GM19324 (cell line): ENCODE measurements around the gene DRGX.

ENCODE experiments used
- ATAC-seq: cut with Tn5 transposase; IDR thresholded peaks from one replicate; pipeline ENCODE4 v1.9.1; 2021; ENCODE audit warnings: mild to moderate bottlenecking, moderate library complexity; ENCODE audit not compliant: unreplicated experiment, low FRiP score

The DRGX gene

GRCh38 chr10:49323896-49324270 is 72.0 kb downstream of the DRGX start:
- ATAC-seq = no peak

DNA sequence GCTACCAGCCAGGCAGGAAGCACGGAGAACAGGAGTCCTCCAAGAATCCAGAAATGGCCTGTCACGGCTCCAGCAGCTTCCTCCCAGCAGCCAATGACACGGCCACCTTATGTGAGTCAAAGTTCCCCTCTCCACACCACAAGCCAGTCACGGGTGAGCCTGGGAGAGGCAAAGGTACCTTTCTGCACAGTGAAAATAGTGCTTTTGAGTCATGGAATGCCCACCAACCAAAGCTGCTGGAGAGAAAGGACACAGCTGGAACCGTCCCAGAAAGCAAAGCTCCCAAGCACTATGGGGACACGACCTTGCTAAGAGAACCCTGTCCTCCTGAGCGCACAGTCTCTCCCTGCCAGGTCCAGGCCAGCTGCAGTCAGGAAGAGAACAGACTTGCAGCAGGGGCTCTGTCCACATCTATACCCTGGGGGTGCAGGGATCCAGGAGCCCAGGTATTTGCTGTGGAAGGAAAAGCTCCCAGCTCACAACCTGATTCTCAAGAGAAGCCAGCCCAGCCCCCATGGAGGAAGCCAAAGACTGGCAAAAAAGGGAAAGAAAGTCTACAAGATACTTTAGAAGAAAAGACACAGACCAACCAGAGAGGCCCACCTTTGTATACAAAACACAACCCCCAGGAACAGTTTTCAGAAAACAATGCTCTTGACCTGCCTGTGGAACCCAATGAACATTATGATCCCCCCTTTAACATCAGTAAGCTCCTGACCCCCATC is 72.6 kb downstream of the DRGX start:
- no peak for ATAC-seq

DNA sequence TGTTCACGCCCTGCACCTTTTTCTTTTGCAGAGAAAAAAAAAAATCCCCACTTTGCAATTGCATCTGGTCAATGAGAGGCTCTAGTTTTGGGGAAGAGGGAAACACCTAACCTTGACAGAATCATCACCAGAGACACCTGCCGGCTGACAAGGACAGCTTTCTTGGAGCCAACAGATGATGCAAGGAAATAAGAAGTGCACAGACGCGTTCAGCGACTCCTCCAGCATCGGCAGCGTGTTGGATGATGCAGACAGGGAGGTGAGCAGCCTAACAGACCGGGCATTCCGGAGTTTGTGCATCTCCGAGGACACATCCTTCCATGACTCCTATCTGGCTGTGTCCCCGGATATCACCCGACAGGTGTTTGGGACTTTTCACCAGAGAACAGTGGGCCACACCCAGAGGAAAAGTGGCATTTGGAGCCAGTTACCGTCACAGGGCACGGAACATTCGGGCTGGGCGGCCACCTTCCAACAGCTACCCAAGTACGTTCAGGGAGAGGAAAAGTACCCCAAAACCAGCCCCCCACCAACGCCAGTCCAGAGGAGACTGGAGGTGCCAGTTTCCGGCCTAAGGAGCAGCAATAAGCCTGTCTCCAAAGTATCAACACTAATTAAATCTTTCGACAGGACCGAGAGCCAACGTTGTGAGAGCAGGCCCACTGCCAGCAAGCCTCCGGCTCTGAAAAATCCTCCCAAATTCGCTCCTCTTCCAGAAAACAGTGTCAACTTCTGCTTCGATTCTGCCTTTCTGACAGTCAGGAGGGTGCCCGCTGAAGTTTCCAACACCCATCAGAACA is 73.3 kb downstream of the DRGX start:
- ATAC-seq = no peak

- ATAC-seq = no peak
These were observed 74.9 kb downstream of the DRGX start for GRCh38 chr10:49321021-49321420.

DNA sequence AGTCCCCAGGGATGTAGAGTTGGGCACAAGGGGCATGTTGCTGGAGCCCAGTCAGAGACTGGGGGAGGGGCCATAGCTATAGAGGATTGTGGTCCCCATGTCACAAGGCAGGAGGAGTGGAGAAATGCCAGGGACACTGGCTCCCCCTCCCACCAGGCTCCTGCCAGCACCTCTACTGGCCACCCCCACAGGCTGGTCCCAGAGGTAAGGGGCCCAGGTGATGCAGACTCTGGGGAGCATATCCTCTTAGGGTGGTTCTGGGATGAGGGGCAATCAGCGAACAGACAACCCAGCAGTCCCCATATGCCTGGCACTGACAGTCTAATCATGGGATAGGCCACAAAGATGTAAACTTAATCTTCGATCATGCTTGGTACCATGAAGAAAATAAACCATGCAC is 75.7 kb downstream of the DRGX start:
- ATAC-seq = no peak

GRCh38 chr10:49319206-49319605 is 76.7 kb downstream of the DRGX start:
- no peak for ATAC-seq

DNA sequence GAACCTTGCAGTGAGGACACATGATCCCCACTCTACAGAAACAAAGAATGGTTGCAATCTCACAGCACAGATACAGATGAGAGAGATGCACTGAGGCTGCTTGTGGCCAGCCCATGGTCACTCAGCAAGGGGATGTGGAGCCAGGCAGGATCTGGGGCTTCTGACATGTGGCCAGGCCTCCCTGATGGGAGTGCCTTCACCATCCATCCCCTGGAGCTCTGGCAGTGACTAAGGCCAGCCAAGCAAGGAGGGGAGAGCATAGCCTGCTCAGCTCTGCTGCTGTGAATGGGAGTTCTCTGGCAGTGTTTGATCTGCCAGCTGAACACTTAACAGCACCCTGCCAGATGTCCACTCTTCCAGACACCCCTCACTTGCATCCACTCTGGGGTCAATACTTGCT is 77.1 kb downstream of the DRGX start:
- ATAC-seq = no peak

GRCh38 chr10:49318028-49318427 is 77.9 kb downstream of the DRGX start:
- no peak for ATAC-seq

GRCh38 chr10:49314806-49315205 is 81.1 kb downstream of the DRGX start:
- no peak for ATAC-seq
